H1 (cell line): Measurements from ENCODE around the gene ARID1B. TPM values are rescaled to one million over a fixed set of nuclear protein-coding genes. Genes with fewer than 3 reads are reported as not detected.
"Not testable (repeated sequence)": the region's sequence is repeated elsewhere in the genome, so short reads cannot be mapped to it uniquely, and the experiment has no call there.

Experiments used
- CTCF ChIA-PET: fragments of 300-600 bp; sonication (Branson Sonifier 250); formaldehyde crosslinking; loops from one replicate; lab custom pipeline; 2021; ENCODE audit not compliant: partially characterized antibody; lab: Charles Lee
- POLR2A ChIA-PET: fragments of 300-600 bp; sonication (Branson Sonifier 250); formaldehyde crosslinking; loops from one replicate; lab custom pipeline; 2021; ENCODE audit warnings: inconsistent platforms; ENCODE audit not compliant: partially characterized antibody; lab: Charles Lee
- DNase-seq, 2 experiments: peaks; one replicate each; pipeline versions ENCODE4 v3.0.0 to v3.0.0-alpha.2; 2010 to 2022; ENCODE audit warnings: low spot score in 2 of 2, low read depth in 1 of 2, mixed read lengths in 1 of 2
- FAIRE-seq: peaks from 2 replicates; lab custom pipeline; 2011; peaks lifted over from hg19 to GRCh38; lab: Jason Lieb, UNC
- H2AFZ ChIP-seq: 2 replicates; pipeline ENCODE4 v1.8.1; 2012; ENCODE audit warnings: low read length, inconsistent platforms
- H2AK5ac ChIP-seq: 2 replicates; pipeline ENCODE4 v1.6.1; 2013; ENCODE audit warnings: low read depth, low read length
- H2BK120ac ChIP-seq: replicated peaks from 2 replicates; pipeline ENCODE3; 2013; ENCODE audit warnings: low read depth, low read length, inconsistent platforms
- H2BK12ac ChIP-seq: 2 replicates; pipeline ENCODE4 v1.6.1; 2013; ENCODE audit warnings: low read depth, low read length
- H2BK15ac ChIP-seq: 2 replicates; pipeline ENCODE4 v1.6.1; 2013; ENCODE audit warnings: low read length
- H2BK20ac ChIP-seq: 2 replicates; pipeline ENCODE4 v1.6.1; 2013; ENCODE audit warnings: low read length
- H2BK5ac ChIP-seq: 2 replicates; pipeline ENCODE4 v1.6.1; 2013; ENCODE audit warnings: low read depth, low read length
- H3K14ac ChIP-seq: 2 replicates; pipeline ENCODE4 v1.6.1; 2013; ENCODE audit warnings: inconsistent platforms; ENCODE audit not compliant: insufficient read length
- H3K18ac ChIP-seq: 2 replicates; pipeline ENCODE4 v1.6.1; 2013; ENCODE audit warnings: low read length; ENCODE audit errors: extremely low read depth
- H3K23ac ChIP-seq: 2 replicates; pipeline ENCODE4 v1.6.1; 2013; ENCODE audit warnings: inconsistent platforms; ENCODE audit not compliant: insufficient read length
- H3K23me2 ChIP-seq: 2 replicates; pipeline ENCODE4 v1.6.1; 2013; ENCODE audit warnings: low read depth, low read length
- H3K27ac ChIP-seq: 2 replicates; pipeline ENCODE4 v1.6.1; 2011; ENCODE audit warnings: low read depth, low read length, inconsistent platforms
- H3K27me3 ChIP-seq, 4 experiments: replicated peaks in 1 of 4; 1 replicate in 1 of 4; 2 replicates in 3 of 4; pipeline versions ENCODE4 v1.6.1 to v1.8.1; 2011 to 2013; ENCODE audit warnings: low read length in 3 of 4, mild to moderate bottlenecking in 3 of 4, inconsistent platforms in 2 of 4, mixed read lengths in 2 of 4, moderate library complexity in 1 of 4; ENCODE audit not compliant: control insufficient read depth in 3 of 4, insufficient read depth in 3 of 4; ENCODE audit errors: extremely low read depth in 1 of 4
- H3K36me3 ChIP-seq, 4 experiments: 2 replicates each; pipeline versions ENCODE4 v1.6.1 to v1.8.1; 2011 to 2013; ENCODE audit warnings: mild to moderate bottlenecking in 4 of 4, low read length in 3 of 4, moderate library complexity in 2 of 4, control low read depth in 1 of 4, inconsistent platforms in 1 of 4; ENCODE audit not compliant: insufficient read depth in 4 of 4, control insufficient read depth in 2 of 4
- H3K4ac ChIP-seq: replicated peaks from 2 replicates; pipeline ENCODE3; 2013; ENCODE audit warnings: low read length, low read depth, mixed read lengths, inconsistent platforms; ENCODE audit not compliant: insufficient read length
- H3K4me1 ChIP-seq, 4 experiments: replicated peaks in 1 of 4; 1 replicate in 1 of 4; 2 replicates in 3 of 4; pipeline versions ENCODE4 v1.6.1 to v1.8.1; 2011 to 2013; ENCODE audit warnings: low read length in 3 of 4, inconsistent platforms in 2 of 4, mixed read lengths in 1 of 4; ENCODE audit not compliant: insufficient read depth in 4 of 4, control insufficient read depth in 3 of 4
- H3K4me2 ChIP-seq, 2 experiments: 2 replicates each; pipeline versions ENCODE4 v1.6.1 to v1.8.1; 2011 to 2013; ENCODE audit warnings: low read depth in 2 of 2, low read length in 2 of 2, control low read depth in 1 of 2, inconsistent platforms in 1 of 2, mild to moderate bottlenecking in 1 of 2; ENCODE audit not compliant: insufficient read depth in 1 of 2
- H3K4me3 ChIP-seq, 4 experiments: fragments of 200-600, 300-600 bp in 1 of 4; sonication (generic), shearing (Covaris generic), sonication (Bioruptor Twin) in 1 of 4; 2 replicates each; pipeline versions ENCODE4 v1.5.1 to v1.8.1; 2011 to 2016; ENCODE audit warnings: low read length in 4 of 4, low read depth in 3 of 4, control low read depth in 2 of 4, inconsistent platforms in 2 of 4, mild to moderate bottlenecking in 2 of 4, mixed read lengths in 1 of 4, moderate library complexity in 1 of 4; ENCODE audit not compliant: insufficient read depth in 2 of 4; ENCODE audit errors: extremely low read depth in 1 of 4
- H3K56ac ChIP-seq: replicated peaks from 2 replicates; pipeline ENCODE3; 2013; ENCODE audit warnings: low read depth, mild to moderate bottlenecking, mixed read lengths, low read length, inconsistent platforms; ENCODE audit not compliant: insufficient read length
- H3K79me1 ChIP-seq: 2 replicates; pipeline ENCODE4 v1.6.1; 2013; ENCODE audit warnings: low read depth, low read length, control low read depth
- H3K79me2 ChIP-seq, 2 experiments: 2 replicates each; pipeline versions ENCODE4 v1.6.1 to v1.8.1; 2012 to 2013; ENCODE audit warnings: low read length in 2 of 2, mild to moderate bottlenecking in 2 of 2, inconsistent platforms in 1 of 2; ENCODE audit not compliant: insufficient read depth in 2 of 2, control insufficient read depth in 1 of 2
- H3K9ac ChIP-seq, 4 experiments: replicated peaks in 1 of 4; 1 replicate in 1 of 4; 2 replicates in 3 of 4; pipeline versions ENCODE4 v1.6.1 to v1.8.1; 2011 to 2013; ENCODE audit warnings: low read depth in 3 of 4, low read length in 3 of 4, control low read depth in 2 of 4, mild to moderate bottlenecking in 2 of 4, moderate library complexity in 2 of 4, inconsistent platforms in 1 of 4; ENCODE audit errors: extremely low read depth in 1 of 4
- H3K9me3 ChIP-seq, 2 experiments: 2 replicates each; pipeline versions ENCODE4 v1.6.1 to v1.8.1; 2012 to 2013; ENCODE audit warnings: mild to moderate bottlenecking in 2 of 2, moderate library complexity in 2 of 2, control low read depth in 1 of 2, inconsistent platforms in 1 of 2, low read depth in 1 of 2, low read length in 1 of 2, mixed read lengths in 1 of 2; ENCODE audit not compliant: insufficient read depth in 2 of 2
- H4K20me1 ChIP-seq, 2 experiments: replicated peaks in 1 of 2; 2 replicates each; pipeline versions ENCODE3 to v1.8.1; 2011 to 2013; ENCODE audit warnings: inconsistent platforms in 2 of 2, low read length in 2 of 2, mild to moderate bottlenecking in 1 of 2; ENCODE audit not compliant: insufficient read depth in 2 of 2, control insufficient read depth in 1 of 2
- H4K5ac ChIP-seq: 2 replicates; pipeline ENCODE4 v1.6.1; 2013; ENCODE audit warnings: low read length, low read depth, mixed read lengths, inconsistent platforms; ENCODE audit not compliant: insufficient read length
- H4K8ac ChIP-seq: 2 replicates; pipeline ENCODE4 v1.8.0; 2013; ENCODE audit warnings: mild to moderate bottlenecking, moderate library complexity, low read length, inconsistent platforms; ENCODE audit not compliant: insufficient read depth; ENCODE audit errors: extremely low read depth
- H4K91ac ChIP-seq: replicated peaks from 2 replicates; pipeline ENCODE3; 2013; ENCODE audit warnings: low read length, mixed read lengths, inconsistent platforms; ENCODE audit not compliant: insufficient read length
- WGBS, 2 experiments: shearing (Covaris generic) in 1 of 2; methylation state at CpG; one replicate each; pipeline versions ENCODE4 v1.1.6 to v1.1.7; 2013 to 2015; ENCODE audit warnings: low lambda C conversion rate in 2 of 2, mixed read lengths in 2 of 2, inconsistent platforms in 1 of 2, low coverage in 1 of 2, missing lambda C conversion rate in 1 of 2; ENCODE audit not compliant: insufficient replicate concordance in 2 of 2, insufficient coverage in 1 of 2, insufficient read length in 1 of 2; ENCODE audit errors: extremely low coverage in 1 of 2, missing lambda C conversion rate in 1 of 2; 5-methylcytosine and 5-hydroxymethylcytosine counted together
- polyA plus RNA-seq, 7 experiments: library from polyadenylated mRNA; depleted of rRNA in 3 of 7; stranded (reverse) in 5 of 7; unstranded in 2 of 7; fragments of >200 nt in 5 of 7; fragments of 200-250 nt in 2 of 7; gene quantifications; 1 replicate in 5 of 7; 2 replicates in 1 of 7; 4 replicates in 1 of 7; pipeline versions ENCODE4 v1.2.1 to v1.2.3, GENCODE V29; 2011 to 2013; ENCODE audit warnings: missing spikeins in 2 of 7, mixed read lengths in 2 of 7
- total RNA-seq: library from RNA; stranded (reverse); fragmentation: NEBNext Ultra II Directional; extraction: Animal tissue kit (Norgen Biotek cat#: 25700); gene quantifications from 2 replicates; pipeline ENCODE4 v1.2.1, GENCODE V29; 2021
- TF ChIP-seq, protein P1 (sequence below): IDR thresholded peaks from 2 replicates; pipeline ENCODE4 v1.6.1; 2012; ENCODE audit warnings: inconsistent platforms

The ARID1B gene
- total and polyA plus RNA-seq, 2 of the 8 experiments (the other 6 are each of a cell fraction or from before 2014, with no cell fraction given), result 24.3 to 70.3 TPM

DNA sequence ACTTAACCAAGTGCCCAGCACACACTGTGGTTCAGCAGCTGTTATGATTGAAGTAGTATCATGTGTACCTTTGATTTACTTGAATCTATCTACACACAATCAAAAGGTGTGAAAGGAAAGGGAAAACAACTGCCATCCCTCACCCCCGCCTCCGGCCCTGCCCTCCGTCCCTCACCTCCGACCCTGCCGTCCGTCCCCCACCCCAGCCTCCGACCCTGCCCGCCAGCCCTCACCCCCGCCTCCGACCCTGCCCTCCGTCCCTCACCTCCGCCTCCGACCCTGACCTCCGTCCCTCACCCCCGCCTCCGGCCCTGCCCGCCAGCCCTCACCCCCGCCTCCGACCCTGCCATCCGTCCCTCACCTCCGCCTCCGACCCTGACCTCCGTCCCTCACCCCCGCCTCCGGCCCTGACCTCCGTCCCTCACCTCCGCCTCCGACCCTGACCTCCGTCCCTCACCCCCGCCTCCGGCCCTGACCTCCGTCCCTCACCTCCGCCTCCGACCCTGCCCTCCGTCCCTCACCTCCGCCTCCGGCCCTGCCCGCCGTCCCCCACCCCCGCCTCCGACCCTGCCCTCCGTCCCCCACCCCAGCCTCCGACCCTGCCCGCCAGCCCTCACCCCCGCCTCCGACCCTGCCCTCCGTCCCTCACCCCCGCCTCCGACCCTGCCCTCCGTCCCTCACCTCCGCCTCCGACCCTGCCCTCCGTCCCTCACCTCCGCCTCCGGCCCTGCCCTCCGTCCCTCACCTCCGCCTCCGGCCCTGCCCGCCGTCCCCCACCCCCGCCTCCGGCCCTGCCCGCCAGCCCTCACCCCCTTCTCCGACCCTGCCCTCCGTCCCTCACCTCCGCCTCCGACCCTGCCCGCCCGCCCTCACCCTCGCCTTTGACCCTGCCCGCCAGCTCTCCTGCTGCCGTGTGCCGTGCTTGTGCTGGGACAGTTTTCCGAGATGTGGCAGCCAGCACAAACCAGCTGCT lies 370.2 kb downstream of the ARID1B start:
- H3K18ac ChIP-seq, H2BK20ac ChIP-seq, H3K4ac ChIP-seq, H4K20me1 ChIP-seq, H3K56ac ChIP-seq, H4K91ac ChIP-seq, H2AFZ ChIP-seq, H2BK15ac ChIP-seq, H2BK12ac ChIP-seq, H3K14ac ChIP-seq, H4K8ac ChIP-seq, H3K27me3 ChIP-seq, H2AK5ac ChIP-seq, H4K5ac ChIP-seq, FAIRE-seq, H3K79me2 ChIP-seq, H3K79me1 ChIP-seq, H3K27ac ChIP-seq, H3K23me2 ChIP-seq, H3K9me3 ChIP-seq, H2BK120ac ChIP-seq, H3K23ac ChIP-seq: not testable (repeated sequence)
- Histone ChIP-seq H3K4me2 (peak overlapping the region; percentile 34 to 60), H3K4me3 (peak overlapping the region in 3 of 4 experiments; percentile 26 to 58 (median 42); a peak in 5 of 8 replicates), H3K4me1 (peaks cover 5 to 17% (median 13%) of the 10 kb centered on the region in 4 experiments), H3K9ac (peak overlapping the region in 1 of 4 experiments; percentile 58; a peak in 1 of 7 replicates), H3K36me3 (peaks cover 0 to 18% (median 9%) of the 10 kb centered on the region in 4 experiments; a peak in 5 of 8 replicates), H2BK5ac (peak overlapping the region; percentile 61; the same call in 1 of the 2 replicates)
- POLR2A ChIA-PET, result interaction anchor here (0.5 to 1.6 kb wide), 2 partner anchors 16 to 245 kb away, joined by 3 read pairs; no protein-coding TSS in a partner anchor
- CTCF ChIA-PET, result interaction anchor here (0.9 to 10.2 kb wide), 4 partner anchors 12 to 36 kb away, joined by 3 to 128 read pairs (median 6); no protein-coding TSS in a partner anchor
- 71% methylated on average over 1 of the region's 74 CpGs; no CpG with 5 or more reads in 1 of the 2 experiments for WGBS, 2 experiments
- peak in 1 of 2 experiments; percentile 77 for DNase-seq
- TF ChIP-seq, protein P1, sequence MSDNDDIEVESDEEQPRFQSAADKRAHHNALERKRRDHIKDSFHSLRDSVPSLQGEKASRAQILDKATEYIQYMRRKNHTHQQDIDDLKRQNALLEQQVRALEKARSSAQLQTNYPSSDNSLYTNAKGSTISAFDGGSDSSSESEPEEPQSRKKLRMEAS, result 0 out of 2 replicates have a peak, but pooled peaks have one; percentile 14
- TF ChIP-seq, all 59 proteins: peak for 1; not testable (repeated sequence) for 58
